Caco-2 (cell line): ENCODE data around the gene GALNT17. TPM values are rescaled to one million over a fixed set of nuclear protein-coding genes. Genes with fewer than 3 reads are reported as not detected.
"Not testable (repeated sequence)": the region's sequence is repeated elsewhere in the genome, so short reads cannot be mapped to it uniquely, and the experiment has no call there.

Experiments used
- BruUV-seq: library from RNA; stranded (reverse); fragments of 400-500 nt; replicated peaks from 2 replicates; lab custom pipeline; 2021; lab: Mats Ljungman, UMichigan
- CTCF ChIA-PET: fragments of 300-600 bp; sonication (Branson Sonifier 250); formaldehyde crosslinking; loops from one replicate; lab custom pipeline; 2022; ENCODE audit warnings: antibody characterized with exemption; lab: Charles Lee
- POLR2A ChIA-PET: fragments of 300-600 bp; sonication (Branson Sonifier 250); formaldehyde crosslinking; loops from one replicate; lab custom pipeline; 2022; ENCODE audit warnings: antibody characterized with exemption; lab: Charles Lee
- DNase-seq, 2 experiments: peaks; one replicate each; pipeline versions ENCODE4 v3.0.0 to v3.0.0-alpha.2; 2020 to 2022
- H3K27me3 ChIP-seq: replicated peaks from 2 replicates; pipeline ENCODE4 v1.6.0; 2011; ENCODE audit warnings: low read length; ENCODE audit not compliant: control insufficient read depth, insufficient read depth
- H3K36me3 ChIP-seq: 2 replicates; pipeline ENCODE4 v1.5.1; 2011; ENCODE audit warnings: low read length; ENCODE audit not compliant: control insufficient read depth, insufficient read depth
- H3K4me1 ChIP-seq: fragments of 250-450 bp; sonication (Bioruptor Pico); 2 replicates; pipeline ENCODE4 v1.5.1; 2020; ENCODE audit warnings: mild to moderate bottlenecking
- H3K4me3 ChIP-seq: 2 replicates; pipeline ENCODE4 v1.5.1; 2011; ENCODE audit warnings: low read depth, mild to moderate bottlenecking, control low read depth, low read length
- H3K9me3 ChIP-seq: fragments of 250-450 bp; sonication (Bioruptor Pico); 2 replicates; pipeline ENCODE4 v1.5.1; 2020; ENCODE audit warnings: mild to moderate bottlenecking, moderate library complexity
- H3K27ac Mint-ChIP-seq: one replicate; pipeline ENCODE4 v1.8.0; 2022; ENCODE audit warnings: mixed read lengths; ENCODE audit not compliant: unreplicated experiment
- H3K27me3 Mint-ChIP-seq: one replicate; pipeline ENCODE4 v1.8.0; 2022; ENCODE audit warnings: mixed read lengths; ENCODE audit not compliant: insufficient read depth, unreplicated experiment
- H3K36me3 Mint-ChIP-seq: one replicate; pipeline ENCODE4 v1.8.0; 2022; ENCODE audit warnings: mild to moderate bottlenecking, mixed read lengths; ENCODE audit not compliant: insufficient read depth, unreplicated experiment
- H3K4me1 Mint-ChIP-seq: one replicate; pipeline ENCODE4 v1.8.0; 2022; ENCODE audit warnings: low read depth, mixed read lengths; ENCODE audit not compliant: unreplicated experiment
- H3K4me3 Mint-ChIP-seq: one replicate; pipeline ENCODE4 v1.8.0; 2022; ENCODE audit warnings: mild to moderate bottlenecking, moderate library complexity, mixed read lengths; ENCODE audit not compliant: unreplicated experiment
- H3K9me3 Mint-ChIP-seq: one replicate; pipeline ENCODE4 v1.8.0; 2022; ENCODE audit warnings: mixed read lengths; ENCODE audit not compliant: unreplicated experiment
- CTCF ChIP-seq, 2 experiments: fragments of 200-600 bp in 1 of 2; IDR thresholded peaks; 1 replicate in 1 of 2; 2 replicates in 1 of 2; pipeline versions ENCODE4 v1.5.1 to v1.8.0; 2011 to 2022; ENCODE audit warnings: antibody characterized with exemption in 1 of 2, control low read depth in 1 of 2, inconsistent platforms in 1 of 2, low read depth in 1 of 2, low read length in 1 of 2, mild to moderate bottlenecking in 1 of 2, moderate library complexity in 1 of 2; ENCODE audit not compliant: insufficient read depth in 1 of 2, severe bottlenecking in 1 of 2, unreplicated experiment in 1 of 2
- intact Hi-C: fragments of 100-400 bp; cut with micrococcal nuclease; formaldehyde crosslinking; loops from one replicate; pipeline ENCODE4 v1.10.0; 2022; ENCODE audit not compliant: unreplicated experiment
- total RNA-seq: library from RNA; stranded (reverse); gene quantifications from 2 replicates; pipeline ENCODE4 v1.2.3, GENCODE V29; 2022

The GALNT17 gene
- total RNA-seq, 1 experiment from 2014 or later = not detected

DNA sequence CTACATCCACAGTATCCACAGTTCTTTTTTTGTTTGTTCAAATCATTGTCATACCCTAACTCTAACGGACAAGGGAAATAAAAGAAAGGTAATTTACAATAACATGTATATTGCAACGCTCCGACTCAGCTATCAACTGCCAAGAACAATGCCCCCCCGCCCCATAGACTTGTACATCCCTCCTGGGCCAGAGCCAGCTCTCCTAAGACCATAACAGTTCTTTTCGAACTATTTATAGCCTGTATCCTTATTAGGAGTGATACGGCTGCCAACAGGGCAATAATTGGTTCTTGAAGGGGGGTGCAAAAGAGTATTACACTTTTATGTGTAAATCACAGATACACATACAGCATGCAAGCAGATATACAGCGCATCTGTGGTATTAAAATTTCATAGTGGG, 495.7 kb downstream of the GALNT17 start:
- CTCF ChIA-PET = no interaction called here
- Mint-ChIP-seq H3K4me1 (no peaks in the 10 kb centered on the region), H3K9me3 (peaks cover 15% of the 10 kb centered on the region), H3K27ac (no peak overlapping the region), H3K4me3 (no peak overlapping the region), H3K36me3 (no peaks in the 10 kb centered on the region), H3K27me3 (no peaks in the 10 kb centered on the region)
- Histone ChIP-seq H3K27me3 (no peaks in the 10 kb centered on the region), H3K4me3 (no peak overlapping the region), H3K9me3 (no peaks in the 10 kb centered on the region), H3K4me1 (no peaks in the 10 kb centered on the region), H3K36me3 (no peaks in the 10 kb centered on the region)
- TF ChIP-seq CTCF (IDR thresholded peaks at IDR 0.05; ENCODE audit: insufficient read depth in 1 of 2, low read depth in 1 of 2, low read length in 1 of 2, severe bottlenecking in 1 of 2, unreplicated experiment in 1 of 2) = no peak
- DNase-seq = no peak
- POLR2A ChIA-PET = no interaction called here
- intact Hi-C loops = no loop called here
- no TSS peak for BruUV-seq

DNA sequence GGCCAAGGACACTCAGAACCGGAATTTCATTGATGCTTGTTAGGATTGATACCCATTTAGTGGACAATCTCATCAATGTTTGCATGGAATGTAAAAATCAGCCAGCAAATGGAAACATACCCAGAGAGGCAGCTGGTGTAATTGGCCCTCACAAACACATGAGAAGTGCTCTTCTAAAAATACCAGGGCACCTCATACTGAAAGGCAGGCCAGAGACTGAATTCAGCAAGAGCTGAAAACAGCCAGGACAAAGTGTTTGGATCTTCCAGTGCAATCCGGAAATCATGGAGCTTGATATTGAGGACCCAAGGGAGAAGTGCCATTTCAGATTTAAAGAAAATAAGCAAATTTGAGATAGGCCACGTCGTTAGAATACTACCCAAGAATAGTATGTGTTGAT, 498.6 kb downstream of the GALNT17 start:
- Histone ChIP-seq H3K4me3 (no peak overlapping the region), H3K27me3 (no peaks in the 10 kb centered on the region), H3K4me1 (no peaks in the 10 kb centered on the region), H3K36me3 (no peaks in the 10 kb centered on the region), H3K9me3 (no peaks in the 10 kb centered on the region)
- Mint-ChIP-seq H3K4me3 (no peak overlapping the region), H3K36me3 (no peaks in the 10 kb centered on the region), H3K27me3 (no peaks in the 10 kb centered on the region), H3K9me3 (peaks cover 15% of the 10 kb centered on the region), H3K4me1 (no peaks in the 10 kb centered on the region), H3K27ac (no peak overlapping the region)
- intact Hi-C loops = no loop called here
- TF ChIP-seq CTCF (IDR thresholded peaks at IDR 0.05; ENCODE audit: insufficient read depth in 1 of 2, low read depth in 1 of 2, low read length in 1 of 2, severe bottlenecking in 1 of 2, unreplicated experiment in 1 of 2) = no peak
- POLR2A ChIA-PET = no interaction called here
- no peak for DNase-seq
- CTCF ChIA-PET = interaction anchor here (0.6 kb wide), 1 partner anchor 72 kb away, joined by 3 read pairs; no protein-coding TSS in a partner anchor
- BruUV-seq = no TSS peak

GRCh38 chr7:71633551-71634008, 501.6 kb downstream of the GALNT17 start:
- no TSS peak for BruUV-seq
- intact Hi-C loops = no loop called here
- H3K36me3 Mint-ChIP-seq = no peaks in the 10 kb centered on the region
- H3K9me3 Mint-ChIP-seq = peaks cover 40% of the 10 kb centered on the region
- DNase-seq = no peak
- H3K4me1 ChIP-seq = no peaks in the 10 kb centered on the region
- no peak overlapping the region for H3K4me3 ChIP-seq
- TF ChIP-seq CTCF (IDR thresholded peaks at IDR 0.05; ENCODE audit: insufficient read depth in 1 of 2, low read depth in 1 of 2, low read length in 1 of 2, severe bottlenecking in 1 of 2, unreplicated experiment in 1 of 2) = no peak
- no peak overlapping the region for H3K27ac Mint-ChIP-seq
- ChIA-PET POLR2A (no interaction called here), CTCF (no interaction called here)
- no peaks in the 10 kb centered on the region for H3K27me3 Mint-ChIP-seq
- H3K4me3 Mint-ChIP-seq = no peak overlapping the region
- H3K36me3 ChIP-seq = no peaks in the 10 kb centered on the region
- H3K9me3 ChIP-seq = no peaks in the 10 kb centered on the region
- no peaks in the 10 kb centered on the region for H3K27me3 ChIP-seq
- H3K4me1 Mint-ChIP-seq = no peaks in the 10 kb centered on the region

DNA sequence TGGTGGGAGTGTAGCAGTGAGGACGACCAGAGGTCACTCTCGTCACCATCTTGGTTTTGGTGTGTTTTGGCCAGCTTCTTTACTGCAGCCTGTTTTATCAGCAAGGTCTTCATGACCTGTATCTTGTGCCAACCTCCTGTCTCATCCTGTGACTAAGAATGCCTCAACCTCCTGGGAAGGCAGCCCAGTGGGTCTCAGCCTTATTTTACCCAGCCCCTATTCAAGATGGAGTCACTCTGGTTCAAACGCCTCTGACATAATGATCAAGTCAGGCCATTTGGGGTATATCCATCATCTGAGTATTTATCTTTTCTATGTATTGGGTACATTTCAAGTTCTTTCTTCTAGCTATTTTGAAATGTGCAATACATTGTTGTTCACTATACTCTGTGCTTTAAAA, 503.9 kb downstream of the GALNT17 start:
- H3K27me3 ChIP-seq, H3K4me1 ChIP-seq, H3K4me3 Mint-ChIP-seq, H3K36me3 ChIP-seq, H3K27me3 Mint-ChIP-seq, H3K36me3 Mint-ChIP-seq, H3K27ac Mint-ChIP-seq, CTCF ChIA-PET, H3K4me3 ChIP-seq, intact Hi-C loops, DNase-seq, BruUV-seq, H3K4me1 Mint-ChIP-seq, H3K9me3 ChIP-seq, POLR2A ChIA-PET: not testable (repeated sequence)
- peaks cover 40% of the 10 kb centered on the region for H3K9me3 Mint-ChIP-seq
